PC-3 (cell line): ENCODE data around the gene SNRNP25. TPM values are rescaled to one million over a fixed set of nuclear protein-coding genes. Genes with fewer than 3 reads are reported as not detected.

Experiments
- ATAC-seq: fragments of 200-7000 bp; cut with Tn5 transposase; 2 replicates; pipeline ENCODE4 v1.9.1; 2020; ENCODE audit warnings: mild to moderate bottlenecking, moderate library complexity
- BruUV-seq: library from RNA; stranded (reverse); fragments of 400-500 nt; replicated peaks from 2 replicates; lab custom pipeline; 2021; lab: Mats Ljungman, UMichigan
- CTCF ChIA-PET: fragments of 300-600 bp; sonication (Branson Sonifier 250); formaldehyde crosslinking; loops from one replicate; lab custom pipeline; 2022; ENCODE audit warnings: antibody characterized with exemption; lab: Charles Lee
- POLR2A ChIA-PET: fragments of 300-600 bp; sonication (Branson Sonifier 250); formaldehyde crosslinking; loops from one replicate; lab custom pipeline; 2022; ENCODE audit warnings: antibody characterized with exemption; ENCODE audit not compliant: unreplicated experiment; lab: Charles Lee
- DNase-seq: peaks from one replicate; pipeline ENCODE4 v3.0.0-alpha.2; 2015
- H2AFZ ChIP-seq: fragments of 300-600 bp; sonication (generic); 2 replicates; pipeline ENCODE4 v1.6.0; 2016; ENCODE audit warnings: antibody characterized with exemption, low read length
- H3F3A ChIP-seq: fragments of 300-600 bp; sonication (generic); one replicate; pipeline ENCODE4 v1.6.0; 2017; ENCODE audit warnings: antibody characterized with exemption, low read length, control low read depth, mild to moderate bottlenecking; ENCODE audit not compliant: unreplicated experiment
- H3K27ac ChIP-seq: fragments of 300-600 bp; sonication (generic); 2 replicates; pipeline ENCODE4 v1.5.1; 2016; ENCODE audit warnings: mild to moderate bottlenecking, low read length
- H3K27me3 ChIP-seq: fragments of 300-600 bp; sonication (generic); 2 replicates; pipeline ENCODE4 v1.6.1; 2016; ENCODE audit warnings: low read length, mixed read lengths
- H3K36me3 ChIP-seq: fragments of 300-600 bp; sonication (generic); 2 replicates; pipeline ENCODE4 v1.6.1; 2016; ENCODE audit warnings: low read depth, mixed run types, low read length, mixed read lengths
- H3K4me1 ChIP-seq: fragments of 300-600 bp; sonication (generic); 2 replicates; pipeline ENCODE4 v1.5.1; 2016; ENCODE audit warnings: low read length; ENCODE audit not compliant: insufficient read depth
- H3K4me2 ChIP-seq: fragments of 300-600 bp; sonication (generic); 2 replicates; pipeline ENCODE4 v1.6.0; 2016; ENCODE audit warnings: low read length
- H3K4me3 ChIP-seq: fragments of 300-600 bp; sonication (generic); 2 replicates; pipeline ENCODE4 v1.5.1; 2016; ENCODE audit warnings: mild to moderate bottlenecking, low read length, mixed read lengths
- H3K79me2 ChIP-seq: fragments of 300-600 bp; sonication (generic); 2 replicates; pipeline ENCODE4 v1.6.1; 2017; ENCODE audit warnings: low read length, mixed read lengths
- H3K9ac ChIP-seq: fragments of 300-600 bp; sonication (generic); 2 replicates; pipeline ENCODE4 v1.6.0; 2016; ENCODE audit warnings: mild to moderate bottlenecking, low read length
- H3K9me2 ChIP-seq: fragments of 300-600 bp; sonication (generic); replicated peaks from 2 replicates; pipeline ENCODE4 v1.6.1; 2016; ENCODE audit warnings: mixed run types, low read length, mixed read lengths
- H3K9me3 ChIP-seq: fragments of 300-600 bp; sonication (generic); 2 replicates; pipeline ENCODE4 v1.6.1; 2016; ENCODE audit warnings: low read length, mixed read lengths
- H4K20me1 ChIP-seq: fragments of 300-600 bp; sonication (generic); 2 replicates; pipeline ENCODE4 v1.6.1; 2016; ENCODE audit warnings: low read length, mixed read lengths
- CTCF ChIP-seq: fragments of 300-600 bp; sonication (generic); conservative IDR thresholded peaks from 2 replicates; pipeline ENCODE4 v1.5.1; 2017; ENCODE audit warnings: antibody characterized with exemption, low read depth, mild to moderate bottlenecking, low read length
- EZH2 ChIP-seq: fragments of 300-600 bp; sonication (generic); IDR thresholded peaks from one replicate; pipeline ENCODE4 v1.6.1; 2017; ENCODE audit warnings: antibody characterized with exemption, mild to moderate bottlenecking, low read length; ENCODE audit not compliant: unreplicated experiment
- EZH2phosphoT487 ChIP-seq: fragments of 300-600 bp; sonication (generic); IDR thresholded peaks from 2 replicates; pipeline ENCODE4 v1.6.1; 2018; ENCODE audit warnings: mild to moderate bottlenecking, antibody characterized with exemption, low read length, borderline replicate concordance
- intact Hi-C: fragments of 100-400 bp; cut with micrococcal nuclease; formaldehyde crosslinking; loops from 2 replicates; pipeline ENCODE4 v1.9.0; 2023
- total RNA-seq: library from RNA; depleted of rRNA; stranded (reverse); fragments of >200 nt; gene quantifications from 2 replicates; pipeline ENCODE4 v1.2.3, GENCODE V29; 2014

SNRNP25 gene
- total RNA-seq, 1 experiment from 2014 or later, result 45.8 TPM

- ChIA-PET CTCF (no interaction called here), POLR2A (no interaction called here)
- peak overlapping the region; percentile 78; the same call in 1 of the 2 replicates for H2AFZ ChIP-seq
- intact Hi-C loops, result no loop called here
- no peaks in the 10 kb centered on the region for H4K20me1 ChIP-seq
- H3K27me3 ChIP-seq, result no peaks in the 10 kb centered on the region
- no peaks in the 10 kb centered on the region for H3F3A ChIP-seq
- peaks cover 10% of the 10 kb centered on the region for H3K79me2 ChIP-seq
- peak overlapping the region; percentile 87 for H3K4me2 ChIP-seq
- DNase-seq (peak; percentile 74), ATAC-seq (peak; percentile 45)
- peaks cover 30% of the 10 kb centered on the region for H3K4me1 ChIP-seq
- H3K9me3 ChIP-seq, result no peaks in the 10 kb centered on the region
- peak overlapping the region; percentile 86 for H3K9ac ChIP-seq
- no peaks in the 10 kb centered on the region for H3K36me3 ChIP-seq
- H3K9me2 ChIP-seq, result no peaks in the 10 kb centered on the region
- peak overlapping the region; percentile 54 for H3K27ac ChIP-seq
- TF ChIP-seq EZH2 (no peak), CTCF (no peak), EZH2phosphoT487 (no peak)
- TSS peak; percentile 21 for BruUV-seq
- H3K4me3 ChIP-seq, result peak overlapping the region; percentile 84; the same call in 1 of the 2 replicates
Observed at GRCh38 chr16:76535-77272, 23.1 kb downstream of the SNRNP25 start.

- Histone ChIP-seq H3K9ac (peak overlapping the region; percentile 86), H2AFZ (peak overlapping the region; percentile 78), H3K4me1 (peaks cover 30% of the 10 kb centered on the region), H3K4me2 (peak overlapping the region; percentile 87), H3F3A (no peaks in the 10 kb centered on the region), H3K4me3 (peak overlapping the region; percentile 84), H3K27ac (peak overlapping the region; percentile 54), H3K9me2 (no peaks in the 10 kb centered on the region), H3K9me3 (no peaks in the 10 kb centered on the region), H3K36me3 (no peaks in the 10 kb centered on the region), H3K79me2 (peaks cover 10% of the 10 kb centered on the region), H3K27me3 (no peaks in the 10 kb centered on the region), H4K20me1 (no peaks in the 10 kb centered on the region)
- ATAC-seq (peak; percentile 29), DNase-seq (peak; percentile 26)
- ChIA-PET CTCF (no interaction called here), POLR2A (no interaction called here)
- intact Hi-C loops, result no loop called here
- TF ChIP-seq EZH2 (no peak), CTCF (no peak), EZH2phosphoT487 (no peak)
- BruUV-seq, result TSS peak; percentile 59
Observed at GRCh38 chr16:77273-77806, 23.7 kb downstream of the SNRNP25 start.
